ENCODE measurements around the gene MGLL.

DNA sequence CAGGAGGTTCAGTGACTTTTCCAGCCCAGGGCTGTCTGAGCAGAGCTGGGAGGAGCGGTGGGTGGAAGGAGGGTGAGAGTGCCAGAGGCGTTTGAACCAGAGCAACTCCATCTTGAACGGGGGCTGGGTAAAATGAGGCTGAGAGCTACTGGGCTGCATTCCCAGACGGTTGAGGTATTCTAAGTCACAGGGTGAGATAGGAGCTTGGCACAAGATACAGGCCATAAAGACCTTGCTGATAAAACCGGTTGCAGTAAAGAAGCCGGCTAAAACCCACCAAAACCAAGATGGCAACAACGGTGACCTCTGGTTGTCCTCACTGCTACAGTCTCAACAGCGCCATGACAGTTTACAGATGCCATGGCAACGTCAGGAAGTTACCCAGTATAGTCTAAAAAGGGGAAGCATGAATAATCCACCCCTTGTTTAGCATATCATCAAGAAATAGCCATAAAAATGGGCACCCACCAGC is 89.4 kb downstream of the MGLL start:
- TF ChIP-seq GATA2 (IDR thresholded peaks at IDR 0.05; ENCODE audit: low read depth, low read length) (no peak), GATA3 (IDR thresholded peaks at IDR 0.05; ENCODE audit: low read depth, low read length) (no peak)
